ENCODE data around the gene RAVER2. TPM values are rescaled to one million over a fixed set of nuclear protein-coding genes. Genes with fewer than 3 reads are reported as not detected.
"Not testable (repeated sequence)": the region's sequence is repeated elsewhere in the genome, so short reads cannot be mapped to it uniquely, and the experiment has no call there.

The RAVER2 gene
- 17.4 and 19.8 TPM in 2 replicates for total RNA-seq (2014; rRNA removed; shearing (Covaris generic))

DNA sequence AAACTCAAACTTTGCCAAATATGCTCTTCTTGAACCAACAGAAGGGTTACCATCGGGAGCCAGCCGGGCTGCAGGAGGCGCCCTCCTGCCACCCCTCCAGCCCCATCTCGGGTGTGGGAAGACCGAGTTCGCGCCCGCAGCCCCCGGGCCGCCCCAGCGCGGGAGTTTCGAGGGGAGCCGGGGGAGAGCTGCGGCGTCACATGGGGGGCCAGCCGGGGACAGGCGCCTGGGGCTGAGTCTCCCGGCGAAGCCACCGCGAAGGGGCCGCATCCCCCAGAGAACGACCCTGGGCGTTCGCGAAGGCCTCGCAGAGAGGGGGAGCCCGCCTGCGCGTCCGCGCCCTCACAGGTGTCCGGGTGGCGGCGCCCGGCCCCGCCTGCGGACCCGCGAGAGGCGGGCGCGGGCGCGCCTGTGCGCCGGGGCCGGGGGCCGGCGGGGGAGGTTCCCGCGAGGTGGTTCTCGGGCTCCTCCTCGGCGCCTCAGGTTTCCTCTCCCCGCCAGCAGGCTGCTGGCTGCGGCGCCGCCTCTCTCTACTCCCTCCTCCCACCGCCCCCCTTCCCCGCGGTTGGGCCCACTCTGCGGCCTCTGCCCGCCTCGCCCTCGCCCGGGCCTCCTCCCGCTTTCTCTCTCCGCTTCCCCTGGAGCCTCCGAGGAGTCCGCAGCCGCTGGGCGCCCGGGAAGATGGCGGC is at the start of gene RAVER2:
Gene RAVER2 (plus strand): TSS at position 584 of the 689 bp plus-strand sequence. CDS start 98 bp downstream, at position 682.
- DNase-seq (ENCODE audit: low spot score), result peak; percentile 65

DNA sequence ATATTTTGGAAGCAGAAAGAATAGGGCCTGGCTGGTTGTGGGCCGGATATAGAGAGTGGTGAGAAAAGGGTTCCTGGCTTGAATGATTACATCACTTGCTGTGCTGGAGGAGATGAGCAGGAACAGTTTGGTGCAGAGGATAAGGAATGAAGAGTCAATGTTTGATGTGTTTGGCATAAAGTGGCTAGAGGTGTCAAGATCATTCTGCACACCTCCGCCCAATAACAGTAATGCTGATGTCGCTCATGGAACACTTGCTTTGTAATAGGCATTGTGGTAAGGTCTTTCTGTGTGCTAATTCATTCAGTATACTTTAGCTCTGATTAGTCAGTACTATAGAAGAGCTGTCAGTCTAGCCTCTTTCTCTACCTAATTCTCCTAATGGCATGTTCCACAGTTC is 48.0 kb upstream of the RAVER2 start:
- DNase-seq (ENCODE audit: low spot score), result no peak

DNA sequence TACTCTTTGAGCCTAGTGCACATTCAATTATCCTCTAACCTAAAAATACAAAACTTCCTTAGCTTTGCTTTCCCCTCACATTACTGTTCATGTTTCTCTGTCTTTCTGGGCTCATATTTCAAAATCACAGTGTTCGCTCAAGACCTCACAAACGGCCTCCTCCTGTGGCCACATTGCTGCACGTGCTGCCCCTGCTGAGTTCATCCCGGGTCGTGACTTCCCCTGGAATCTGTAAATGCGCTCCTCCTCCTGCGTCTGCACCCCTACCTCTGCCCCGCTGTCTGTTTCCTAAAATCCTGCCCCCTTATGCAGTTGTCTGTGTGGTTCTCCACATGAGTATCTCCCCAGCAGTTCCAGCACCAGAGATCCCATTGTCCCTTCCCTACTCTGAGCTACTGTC is 45.5 kb upstream of the RAVER2 start:
- DNase-seq (ENCODE audit: low spot score), result no peak

- no peak for DNase-seq (ENCODE audit: low spot score)
Measured at GRCh38 chr1:64701071-64701470, 43.8 kb upstream of the RAVER2 start.

- no peak for DNase-seq (ENCODE audit: low spot score)
Measured at GRCh38 chr1:64701886-64702285, 43.0 kb upstream of the RAVER2 start.

- DNase-seq (ENCODE audit: low spot score), result not testable (repeated sequence)
Measured at GRCh38 chr1:64702670-64703069, 42.2 kb upstream of the RAVER2 start.

GRCh38 chr1:64703600-64703999 is 41.3 kb upstream of the RAVER2 start:
- no peak for DNase-seq (ENCODE audit: low spot score)

- no peak for DNase-seq (ENCODE audit: low spot score)
Measured at GRCh38 chr1:64705591-64705990, 39.3 kb upstream of the RAVER2 start.

GRCh38 chr1:64711266-64711665 is 33.6 kb upstream of the RAVER2 start:
- no peak for DNase-seq (ENCODE audit: low spot score)

GRCh38 chr1:64712049-64712448 is 32.8 kb upstream of the RAVER2 start:
- DNase-seq (ENCODE audit: low spot score), result no peak

DNA sequence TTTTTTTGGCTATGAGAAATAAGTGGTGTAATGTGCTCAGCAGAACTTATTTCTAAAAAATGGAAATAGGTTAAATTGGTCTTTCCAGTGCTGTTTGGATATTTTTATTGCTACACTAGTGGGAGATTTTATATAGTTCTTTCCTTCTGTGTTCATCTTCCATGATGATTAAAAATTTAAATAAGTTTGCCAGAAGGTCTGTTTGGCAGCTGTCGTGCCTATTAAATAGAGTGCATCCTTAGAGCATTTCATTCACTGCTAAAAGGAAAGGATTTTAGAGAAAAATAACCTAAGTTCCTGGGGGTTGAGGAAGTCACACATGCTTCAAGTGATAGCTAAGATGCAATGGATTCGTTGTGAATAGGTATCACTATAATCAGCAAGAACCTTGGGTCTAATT is 29.7 kb upstream of the RAVER2 start:
- no peak for DNase-seq (ENCODE audit: low spot score)

GRCh38 chr1:64721135-64721534 is 23.7 kb upstream of the RAVER2 start:
- DNase-seq (ENCODE audit: low spot score), result no peak

DNA sequence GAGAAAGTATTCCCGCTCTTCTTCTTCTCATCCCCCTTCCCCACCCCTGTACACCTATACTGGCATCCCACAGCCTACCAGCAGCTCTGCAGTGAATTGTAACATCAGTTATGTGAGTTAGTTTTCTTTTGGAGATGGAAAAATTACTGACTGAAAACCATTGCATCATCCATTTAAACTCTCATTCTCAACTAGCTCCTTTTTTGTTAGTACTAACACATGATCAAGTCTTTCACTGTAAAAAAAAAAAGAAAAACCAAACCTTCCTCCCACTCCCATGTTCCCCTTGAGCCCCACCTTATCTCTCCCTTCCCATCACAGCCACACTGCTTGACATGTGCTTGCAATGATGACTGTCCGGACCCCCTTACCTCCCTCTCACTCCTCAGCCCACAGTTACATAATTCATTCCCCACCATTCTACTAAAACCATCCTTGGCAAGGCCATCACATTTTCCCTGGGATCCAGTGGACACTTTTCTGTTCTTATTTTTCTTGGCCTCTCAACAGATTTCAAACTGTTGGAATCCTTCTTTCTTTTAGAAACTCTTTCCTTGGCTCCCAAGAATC is 23.2 kb upstream of the RAVER2 start:
- DNase-seq (ENCODE audit: low spot score), result no peak

GRCh38 chr1:64727861-64728260 is 17.0 kb upstream of the RAVER2 start:
- DNase-seq (ENCODE audit: low spot score), result no peak

DNA sequence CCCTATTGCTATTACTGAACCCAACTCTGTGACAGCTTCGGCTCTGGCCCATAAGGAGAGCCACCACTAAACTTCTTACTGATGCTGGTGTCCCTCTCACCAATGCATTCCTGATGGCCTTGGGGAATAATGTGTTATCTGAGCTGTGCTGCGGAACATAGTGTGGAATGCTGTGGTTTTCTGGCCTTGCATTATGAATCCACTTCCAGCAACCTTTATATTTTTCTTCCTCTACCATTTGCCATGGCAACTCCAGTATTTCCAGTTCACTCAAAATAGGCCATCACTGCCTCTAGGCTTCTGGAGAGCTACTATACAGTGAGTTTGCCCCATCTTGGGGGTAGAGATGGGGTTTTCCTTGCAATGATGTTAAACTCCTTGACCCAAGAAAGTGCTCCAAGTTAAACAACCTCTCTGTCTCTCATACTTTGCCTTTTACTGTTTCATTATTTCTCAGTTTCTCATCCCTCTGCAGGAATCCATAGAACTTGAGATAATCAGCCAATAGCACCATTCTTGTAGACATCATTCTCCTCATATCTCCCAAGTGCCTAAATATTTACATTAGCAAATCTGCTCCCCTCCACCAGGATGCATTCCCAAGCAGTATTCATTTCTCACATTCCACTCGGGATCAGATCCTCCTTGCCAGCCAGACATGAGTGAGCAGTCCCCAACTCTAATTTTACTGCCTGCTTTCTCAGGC is 11.1 kb upstream of the RAVER2 start:
- DNase-seq (ENCODE audit: low spot score), result peak; percentile 41

- DNase-seq (ENCODE audit: low spot score), result no peak
Measured at GRCh38 chr1:64734287-64734652, 10.6 kb upstream of the RAVER2 start.

DNA sequence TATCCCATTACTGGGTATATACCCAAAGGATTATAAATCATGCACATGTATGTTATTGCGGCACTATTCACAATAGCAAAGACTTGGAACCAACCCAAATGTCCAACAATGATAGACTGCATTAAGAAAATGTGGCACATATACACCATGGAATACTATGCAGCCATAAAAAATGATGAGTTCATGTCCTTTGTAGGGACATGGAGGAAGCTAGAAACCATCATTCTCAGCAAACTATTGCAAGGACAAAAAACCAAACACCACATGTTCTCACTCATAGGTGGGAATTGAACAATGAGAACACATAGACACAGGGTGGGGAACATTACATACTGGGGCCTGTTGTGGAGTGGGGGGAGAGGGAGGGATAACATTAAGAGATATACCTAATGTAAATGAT is 4.2 kb upstream of the RAVER2 start:
- DNase-seq (ENCODE audit: low spot score), result not testable (repeated sequence)

DNA sequence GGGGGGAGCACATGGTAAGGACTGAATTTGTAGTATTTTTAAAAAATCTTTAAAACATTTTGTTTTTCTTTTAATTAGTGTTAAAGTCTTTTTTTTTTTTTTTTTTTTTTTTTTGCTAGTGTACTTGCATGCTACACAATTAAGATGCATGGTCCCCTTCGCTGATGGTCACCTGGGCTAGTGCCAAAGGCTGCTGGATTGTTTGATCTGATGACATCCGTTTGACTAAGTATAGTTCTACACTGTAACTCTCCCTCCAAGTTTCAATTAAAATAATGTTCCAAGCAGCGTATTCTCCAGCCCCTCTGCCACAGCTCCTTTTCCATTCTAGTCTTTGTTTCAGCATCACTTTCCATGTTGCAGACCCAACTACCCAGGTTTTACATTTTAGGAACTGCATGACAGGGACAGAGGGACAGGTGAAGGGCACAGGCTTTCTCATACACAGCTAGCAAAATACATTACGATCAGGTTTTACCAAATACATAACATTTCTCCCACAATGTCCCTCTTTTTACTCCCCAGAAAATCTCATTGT is 852 bp upstream of the RAVER2 start:
- DNase-seq (ENCODE audit: low spot score), result no peak

DNA sequence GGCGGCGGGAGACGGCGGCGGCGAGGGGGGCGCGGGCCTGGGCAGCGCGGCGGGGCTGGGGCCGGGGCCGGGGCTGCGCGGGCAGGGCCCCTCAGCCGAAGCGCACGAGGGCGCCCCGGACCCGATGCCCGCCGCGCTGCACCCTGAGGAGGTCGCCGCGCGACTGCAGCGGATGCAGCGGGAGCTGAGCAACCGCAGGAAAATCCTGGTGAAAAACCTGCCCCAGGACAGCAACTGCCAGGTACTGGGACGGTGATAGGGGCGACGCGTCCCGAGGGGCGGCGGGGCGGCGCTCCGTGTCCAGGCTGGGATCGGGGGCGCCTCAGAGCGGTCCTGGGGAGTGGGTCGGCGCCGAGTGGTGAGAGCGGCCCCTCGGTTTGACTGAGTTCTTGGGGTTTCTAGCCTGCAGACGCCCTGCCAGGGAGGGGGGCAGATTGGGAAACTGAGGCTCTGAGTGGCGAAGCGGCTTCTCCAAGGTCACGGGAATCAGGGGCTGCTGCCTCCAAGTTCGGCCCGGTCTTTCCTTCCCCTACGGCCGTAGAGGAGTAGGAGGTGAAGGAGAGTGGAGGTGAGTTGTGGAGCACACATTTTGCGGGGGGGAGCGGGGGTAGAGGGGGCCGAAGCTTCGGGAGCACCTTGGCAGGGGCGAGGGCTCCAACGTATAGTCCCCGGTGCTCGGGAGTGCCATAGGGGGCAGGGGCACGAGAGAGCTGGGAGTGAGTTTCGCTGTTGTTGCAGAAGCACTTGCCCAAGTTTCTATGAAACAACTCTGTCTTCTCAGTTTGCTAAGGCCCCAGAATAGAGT is 508 bp downstream of the RAVER2 start:
- peak; percentile 22 for DNase-seq (ENCODE audit: low spot score)

DNA sequence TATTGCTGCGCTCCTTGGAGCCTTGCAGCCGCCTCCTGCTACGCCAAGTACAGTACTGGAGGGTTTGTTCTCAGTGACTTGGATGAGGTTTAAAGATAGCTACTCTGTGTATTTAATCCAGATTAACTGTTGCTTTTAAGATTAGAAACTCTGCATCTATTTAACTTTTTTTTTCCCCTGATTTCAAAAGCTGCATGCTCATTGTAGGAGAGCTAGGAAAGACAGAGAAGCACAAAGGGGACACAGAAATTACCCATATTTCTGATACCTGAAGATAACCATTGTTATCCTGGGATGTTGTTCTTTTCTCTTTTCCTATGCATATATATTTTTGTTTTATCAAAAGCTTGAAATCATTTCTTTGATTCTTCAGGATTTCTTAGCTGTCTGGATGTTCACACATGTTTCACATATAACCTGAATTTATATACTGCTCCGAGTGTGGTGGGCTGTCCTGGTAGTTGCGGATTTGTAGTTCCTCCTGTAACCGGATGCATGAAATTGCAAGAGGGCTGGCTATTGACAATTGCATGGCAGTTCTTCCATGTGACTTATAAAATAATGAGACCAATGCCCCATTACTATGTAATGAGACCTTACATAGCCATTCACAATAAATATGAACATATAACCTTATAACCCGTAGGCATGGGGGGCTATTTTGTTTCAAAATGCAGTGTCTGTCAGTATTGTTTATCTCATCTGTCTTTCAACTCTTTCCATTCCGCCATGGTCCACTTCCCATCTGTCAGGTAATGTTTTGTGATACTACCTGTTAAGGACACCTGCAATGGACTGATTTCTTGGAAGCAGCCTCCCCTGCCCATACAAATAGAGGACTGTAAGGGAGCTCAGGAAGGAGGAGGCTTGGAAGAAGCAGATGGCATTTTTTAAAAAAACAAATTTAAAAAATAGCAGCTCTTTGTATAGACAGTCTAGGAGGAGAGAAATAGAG is 1.4 kb downstream of the RAVER2 start:
- no peak for DNase-seq (ENCODE audit: low spot score)

- no peak for DNase-seq (ENCODE audit: low spot score)
Measured at GRCh38 chr1:64748222-64748621, 3.3 kb downstream of the RAVER2 start.
